ENCODE results near the gene ELFN2.

ELFN2 gene

DNA sequence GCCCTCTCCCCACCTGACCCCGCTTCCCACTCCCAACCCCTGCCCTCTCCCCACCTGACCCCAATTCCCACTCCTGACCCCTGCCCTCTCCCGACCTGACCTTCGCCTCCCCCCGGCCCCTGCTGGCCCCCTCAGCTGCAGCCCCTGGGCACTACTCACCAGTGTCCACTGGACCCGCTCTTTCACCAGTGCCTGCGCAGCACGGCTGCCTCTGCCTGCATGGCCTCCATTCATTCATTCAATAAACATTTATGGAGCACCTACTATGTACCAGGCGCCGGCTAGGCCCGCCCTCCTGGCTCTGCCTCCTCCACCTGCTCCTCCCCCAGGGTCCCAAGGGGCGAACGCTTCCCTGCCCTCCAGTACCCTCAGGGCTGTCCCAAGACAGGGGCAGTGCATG lies 42.6 kb downstream of the ELFN2 start:
- no peak for TF ChIP-seq EZH2phosphoT487 (IDR thresholded peaks at IDR 0.05; ENCODE audit: borderline replicate concordance)
- TF ChIP-seq, protein P1, sequence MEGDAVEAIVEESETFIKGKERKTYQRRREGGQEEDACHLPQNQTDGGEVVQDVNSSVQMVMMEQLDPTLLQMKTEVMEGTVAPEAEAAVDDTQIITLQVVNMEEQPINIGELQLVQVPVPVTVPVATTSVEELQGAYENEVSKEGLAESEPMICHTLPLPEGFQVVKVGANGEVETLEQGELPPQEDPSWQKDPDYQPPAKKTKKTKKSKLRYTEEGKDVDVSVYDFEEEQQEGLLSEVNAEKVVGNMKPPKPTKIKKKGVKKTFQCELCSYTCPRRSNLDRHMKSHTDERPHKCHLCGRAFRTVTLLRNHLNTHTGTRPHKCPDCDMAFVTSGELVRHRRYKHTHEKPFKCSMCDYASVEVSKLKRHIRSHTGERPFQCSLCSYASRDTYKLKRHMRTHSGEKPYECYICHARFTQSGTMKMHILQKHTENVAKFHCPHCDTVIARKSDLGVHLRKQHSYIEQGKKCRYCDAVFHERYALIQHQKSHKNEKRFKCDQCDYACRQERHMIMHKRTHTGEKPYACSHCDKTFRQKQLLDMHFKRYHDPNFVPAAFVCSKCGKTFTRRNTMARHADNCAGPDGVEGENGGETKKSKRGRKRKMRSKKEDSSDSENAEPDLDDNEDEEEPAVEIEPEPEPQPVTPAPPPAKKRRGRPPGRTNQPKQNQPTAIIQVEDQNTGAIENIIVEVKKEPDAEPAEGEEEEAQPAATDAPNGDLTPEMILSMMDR (conservative IDR thresholded peaks at IDR 0.05; ENCODE audit: low read length): no peak
- H3K9me3 ChIP-seq (ENCODE audit: insufficient read depth, low read depth, low read length): no peaks in the 10 kb centered on the region
- no peaks in the 10 kb centered on the region for H4K20me1 ChIP-seq (ENCODE audit: insufficient read depth, low read length, poor library complexity, severe bottlenecking)
- no peak overlapping the region for H3K4me3 ChIP-seq (ENCODE audit: low read length, poor library complexity, severe bottlenecking)
- H3K36me3 ChIP-seq (ENCODE audit: insufficient read depth, low read length): no peaks in the 10 kb centered on the region
- no peak overlapping the region for H2AFZ ChIP-seq (ENCODE audit: low read length)
- H3K27me3 ChIP-seq (ENCODE audit: insufficient read depth, low read length, poor library complexity, severe bottlenecking): no peaks in the 10 kb centered on the region
- no peaks in the 10 kb centered on the region for H3F3A ChIP-seq (ENCODE audit: low read depth)
- H3K9me2 ChIP-seq (replicated peaks; ENCODE audit: low read depth, low read length): no peaks in the 10 kb centered on the region
- no peaks in the 10 kb centered on the region for H3K4me1 ChIP-seq (ENCODE audit: insufficient read depth, low read length, poor library complexity, severe bottlenecking)
- no peak overlapping the region for H3K9ac ChIP-seq (ENCODE audit: low read depth, low read length, poor library complexity, severe bottlenecking)
- no peak overlapping the region for H3K4me2 ChIP-seq (ENCODE audit: low read depth, low read length, poor library complexity, severe bottlenecking)
- no peaks in the 10 kb centered on the region for H3K79me2 ChIP-seq (ENCODE audit: insufficient read depth, low read length)

DNA sequence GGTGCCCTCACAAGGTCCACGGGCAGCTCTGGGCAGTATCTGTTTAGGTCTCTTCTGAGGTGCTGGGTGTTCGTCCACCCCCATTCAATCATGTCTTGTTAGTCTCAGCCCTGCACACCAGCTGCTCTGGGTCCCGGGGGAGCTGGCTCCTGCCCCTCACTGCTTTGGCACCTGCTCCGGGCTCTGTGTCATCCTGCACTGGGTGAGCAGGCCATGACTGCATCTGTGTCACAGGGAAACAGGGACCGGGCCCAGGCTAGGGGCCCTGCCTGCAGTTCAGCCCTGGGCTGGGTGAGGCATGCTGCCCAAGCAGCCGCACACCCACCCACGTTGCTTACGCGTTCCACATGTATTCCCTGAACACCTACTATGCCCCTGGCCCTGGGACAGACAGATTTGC lies 43.9 kb downstream of the ELFN2 start:
- Histone ChIP-seq H3K4me3 (ENCODE audit: low read length, poor library complexity, severe bottlenecking) (no peak overlapping the region), H3K9me3 (ENCODE audit: insufficient read depth, low read depth, low read length) (no peaks in the 10 kb centered on the region), H3K4me2 (ENCODE audit: low read depth, low read length, poor library complexity, severe bottlenecking) (no peak overlapping the region), H4K20me1 (ENCODE audit: insufficient read depth, low read length, poor library complexity, severe bottlenecking) (no peaks in the 10 kb centered on the region), H3K79me2 (ENCODE audit: insufficient read depth, low read length) (no peaks in the 10 kb centered on the region), H3F3A (ENCODE audit: low read depth) (no peaks in the 10 kb centered on the region), H3K4me1 (ENCODE audit: insufficient read depth, low read length, poor library complexity, severe bottlenecking) (no peaks in the 10 kb centered on the region), H3K9me2 (replicated peaks; ENCODE audit: low read depth, low read length) (no peaks in the 10 kb centered on the region), H2AFZ (ENCODE audit: low read length) (no peak overlapping the region), H3K9ac (ENCODE audit: low read depth, low read length, poor library complexity, severe bottlenecking) (no peak overlapping the region), H3K27me3 (ENCODE audit: insufficient read depth, low read length, poor library complexity, severe bottlenecking) (no peaks in the 10 kb centered on the region), H3K36me3 (ENCODE audit: insufficient read depth, low read length) (no peaks in the 10 kb centered on the region)
- no peak for TF ChIP-seq EZH2phosphoT487 (IDR thresholded peaks at IDR 0.05; ENCODE audit: borderline replicate concordance)
- TF ChIP-seq, protein P1 (conservative IDR thresholded peaks at IDR 0.05; ENCODE audit: low read length): no peak

DNA sequence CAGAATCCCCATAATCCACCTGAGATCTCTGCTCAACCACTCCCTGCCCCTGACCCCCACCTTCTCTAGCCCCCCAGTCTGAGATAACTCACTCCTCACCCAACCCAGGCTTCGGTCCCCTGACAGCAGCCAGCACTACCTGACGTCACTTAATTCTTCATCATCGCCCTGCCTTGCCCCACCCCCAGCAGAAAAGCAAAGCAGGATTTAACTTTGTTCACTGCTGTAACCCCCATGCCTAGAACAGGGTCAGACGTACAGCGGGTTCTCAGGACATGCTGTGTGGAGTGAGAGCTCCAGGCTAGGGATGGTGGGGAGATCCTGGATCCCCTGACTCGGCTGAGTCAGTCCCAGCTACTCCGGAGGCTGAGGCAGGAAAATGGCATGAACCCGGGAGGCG lies 45.8 kb downstream of the ELFN2 start:
- no peak for TF ChIP-seq EZH2phosphoT487 (IDR thresholded peaks at IDR 0.05; ENCODE audit: borderline replicate concordance)
- TF ChIP-seq, protein P1 (conservative IDR thresholded peaks at IDR 0.05; ENCODE audit: low read length): no peak
- Histone ChIP-seq H3K9me2 (replicated peaks; ENCODE audit: low read depth, low read length) (no peaks in the 10 kb centered on the region), H3K4me2 (ENCODE audit: low read depth, low read length, poor library complexity, severe bottlenecking) (no peak overlapping the region), H4K20me1 (ENCODE audit: insufficient read depth, low read length, poor library complexity, severe bottlenecking) (no peaks in the 10 kb centered on the region), H2AFZ (ENCODE audit: low read length) (no peak overlapping the region), H3K27me3 (ENCODE audit: insufficient read depth, low read length, poor library complexity, severe bottlenecking) (no peaks in the 10 kb centered on the region), H3F3A (ENCODE audit: low read depth) (no peaks in the 10 kb centered on the region), H3K9ac (ENCODE audit: low read depth, low read length, poor library complexity, severe bottlenecking) (no peak overlapping the region), H3K79me2 (ENCODE audit: insufficient read depth, low read length) (no peaks in the 10 kb centered on the region), H3K4me1 (ENCODE audit: insufficient read depth, low read length, poor library complexity, severe bottlenecking) (no peaks in the 10 kb centered on the region), H3K4me3 (ENCODE audit: low read length, poor library complexity, severe bottlenecking) (no peak overlapping the region), H3K36me3 (ENCODE audit: insufficient read depth, low read length) (no peaks in the 10 kb centered on the region), H3K9me3 (ENCODE audit: insufficient read depth, low read depth, low read length) (no peaks in the 10 kb centered on the region)

Measured in Loucy (cell line).